SK-N-DZ (cell line): Measurements from ENCODE around the gene PRTN3.

ENCODE experiments used
- DNase-seq: peaks from one replicate; pipeline ENCODE4 v3.0.0-alpha.2; 2015; ENCODE audit warnings: low spot score
- small RNA-seq, 2 experiments: library from RNA; depleted of rRNA; stranded (forward); fragments of <200 nt; gene quantifications; one replicate each; pipeline ENCODE3, GENCODE V24; 2014

PRTN3 gene

DNA sequence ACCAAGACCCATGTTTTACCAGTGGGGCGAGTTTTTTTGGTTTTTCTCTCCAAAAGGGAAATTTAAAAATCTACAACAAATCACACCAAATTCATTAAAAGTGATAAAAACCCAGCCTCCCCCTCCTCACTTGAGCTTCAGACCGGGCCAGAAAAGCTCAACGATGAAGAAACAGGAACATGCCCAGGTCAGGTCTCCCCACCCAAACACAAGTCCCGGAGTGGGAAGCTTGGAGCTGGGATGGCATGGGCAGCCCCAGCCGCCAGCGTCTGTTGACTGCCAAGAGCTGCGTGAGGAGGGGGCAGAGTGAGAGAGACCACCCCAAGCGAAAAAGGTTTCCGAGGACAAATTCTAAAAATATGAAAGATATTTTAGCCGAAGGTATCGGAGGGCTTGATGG is 56.2 kb downstream of the PRTN3 start:
- DNase-seq, result no peak

DNA sequence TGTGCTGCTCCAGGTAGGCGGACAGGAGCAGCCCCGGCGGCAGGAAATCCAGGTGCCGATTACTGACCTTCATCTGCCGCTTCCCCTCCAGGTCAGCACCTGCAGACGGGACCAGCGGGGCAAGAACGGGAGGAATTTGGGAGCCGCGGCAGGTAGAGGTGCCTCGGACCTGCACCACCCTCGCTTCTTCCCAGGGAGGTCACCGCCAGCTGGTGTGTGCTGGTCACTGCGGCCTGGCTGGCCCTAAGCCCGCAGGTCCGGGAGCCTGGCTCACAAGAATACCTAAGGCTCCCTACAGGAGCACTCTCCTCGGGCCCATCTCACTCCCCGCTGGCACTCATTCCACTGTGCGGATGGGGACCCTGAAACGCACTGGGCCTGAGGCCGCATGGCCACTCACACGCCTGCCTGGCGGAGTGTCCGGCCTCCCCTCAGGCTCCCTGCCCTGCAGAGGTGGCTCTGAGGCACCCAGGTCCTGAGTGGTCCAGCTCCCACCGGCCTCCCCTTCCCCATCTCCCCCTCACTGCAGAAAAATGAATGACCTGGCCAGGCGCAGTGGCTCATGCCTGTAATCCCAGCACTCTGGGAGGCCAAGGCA is 56.7 kb downstream of the PRTN3 start:
- DNase-seq, result no peak

Small RNA genes lying within 50 kb of the gene (small RNA-seq; reads per million reads assigned to genes)
- gene MIR3187 (0 reads per million in 2 experiments), gene RNU6-9 (2.1 to 3.8 reads per million in 2 experiments)
